GM12801 (cell line): Measurements from ENCODE around the gene EFL1.

Experiments used
- TF ChIP-seq, protein P1 (sequence below): IDR thresholded peaks from one replicate; pipeline ENCODE4 v1.5.1; 2011; ENCODE audit warnings: control low read depth; ENCODE audit not compliant: insufficient read length; ENCODE audit errors: extremely low read depth

EFL1 gene

GRCh38 chr15:82086243-82086995 lies 176.1 kb downstream of the EFL1 start:
- TF ChIP-seq, protein P1, sequence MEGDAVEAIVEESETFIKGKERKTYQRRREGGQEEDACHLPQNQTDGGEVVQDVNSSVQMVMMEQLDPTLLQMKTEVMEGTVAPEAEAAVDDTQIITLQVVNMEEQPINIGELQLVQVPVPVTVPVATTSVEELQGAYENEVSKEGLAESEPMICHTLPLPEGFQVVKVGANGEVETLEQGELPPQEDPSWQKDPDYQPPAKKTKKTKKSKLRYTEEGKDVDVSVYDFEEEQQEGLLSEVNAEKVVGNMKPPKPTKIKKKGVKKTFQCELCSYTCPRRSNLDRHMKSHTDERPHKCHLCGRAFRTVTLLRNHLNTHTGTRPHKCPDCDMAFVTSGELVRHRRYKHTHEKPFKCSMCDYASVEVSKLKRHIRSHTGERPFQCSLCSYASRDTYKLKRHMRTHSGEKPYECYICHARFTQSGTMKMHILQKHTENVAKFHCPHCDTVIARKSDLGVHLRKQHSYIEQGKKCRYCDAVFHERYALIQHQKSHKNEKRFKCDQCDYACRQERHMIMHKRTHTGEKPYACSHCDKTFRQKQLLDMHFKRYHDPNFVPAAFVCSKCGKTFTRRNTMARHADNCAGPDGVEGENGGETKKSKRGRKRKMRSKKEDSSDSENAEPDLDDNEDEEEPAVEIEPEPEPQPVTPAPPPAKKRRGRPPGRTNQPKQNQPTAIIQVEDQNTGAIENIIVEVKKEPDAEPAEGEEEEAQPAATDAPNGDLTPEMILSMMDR = no peak

DNA sequence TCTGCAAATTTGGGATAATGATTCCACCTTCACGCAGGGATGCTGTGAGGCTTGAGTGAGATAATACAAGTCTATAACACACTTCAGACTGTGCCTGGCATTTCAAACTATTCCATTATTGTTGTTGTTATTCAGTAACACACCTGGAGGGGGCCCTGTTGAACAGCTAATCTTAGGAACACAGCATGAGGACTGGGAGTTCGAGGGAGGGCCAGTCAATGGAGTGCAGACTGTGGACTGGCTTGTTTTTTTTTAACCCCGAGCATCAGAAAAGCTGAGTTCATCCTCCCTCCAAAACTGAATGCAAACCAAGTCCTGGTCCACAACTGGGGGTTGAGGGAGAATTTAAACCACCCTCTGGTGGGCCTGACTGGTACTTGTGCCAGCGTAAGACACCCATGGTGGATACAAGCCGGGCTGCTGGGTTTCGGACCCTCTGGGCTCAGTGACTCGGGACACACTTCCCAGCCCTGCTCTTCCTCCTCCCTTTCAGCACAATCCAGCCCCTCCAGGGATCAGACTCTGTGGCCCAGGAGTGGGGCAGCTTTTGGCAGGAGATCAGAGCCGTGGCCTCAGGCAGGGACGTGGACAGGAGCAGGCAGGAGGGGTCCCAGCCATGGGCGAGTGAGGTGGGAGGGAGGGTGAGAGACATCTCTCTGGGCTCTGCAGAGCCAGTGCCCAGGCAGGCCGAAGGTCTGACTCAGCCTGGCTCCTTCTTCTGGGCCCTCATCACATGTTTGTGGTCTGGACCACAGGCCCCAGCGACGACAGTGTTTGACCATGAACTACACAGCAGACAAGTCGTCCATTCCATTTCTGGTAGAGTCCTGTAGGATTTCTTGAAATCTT lies 180.4 kb downstream of the EFL1 start:
- TF ChIP-seq, protein P1 = no peak

DNA sequence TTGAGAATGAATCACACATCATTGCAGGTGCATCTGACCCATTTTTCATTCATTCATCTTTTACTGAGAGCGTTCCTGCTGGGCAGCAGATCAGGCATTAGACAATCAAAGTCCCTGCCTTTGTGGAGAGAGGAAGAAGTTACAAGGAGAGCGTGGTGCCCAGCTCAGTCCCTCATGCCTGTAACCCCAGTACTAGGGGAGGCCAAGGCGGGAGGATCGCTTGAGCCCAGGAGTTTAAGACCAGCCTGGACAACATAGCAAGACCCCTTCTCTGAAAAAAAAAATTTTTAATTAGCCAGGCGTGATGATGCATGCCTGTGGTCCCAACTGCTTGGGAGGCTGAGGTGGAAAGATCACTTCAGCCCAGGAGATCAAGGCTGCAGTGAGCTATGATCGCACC lies 181.8 kb downstream of the EFL1 start:
- TF ChIP-seq, protein P1 = no peak
